Measurements from ENCODE around the gene HOXC9. TPM values are rescaled to one million over a fixed set of nuclear protein-coding genes. Genes with fewer than 3 reads are reported as not detected.

HOXC9 gene
- 10 to 100 TPM; 13.6 to 37.7 (median 26.3) TPM for total RNA-seq

DNA sequence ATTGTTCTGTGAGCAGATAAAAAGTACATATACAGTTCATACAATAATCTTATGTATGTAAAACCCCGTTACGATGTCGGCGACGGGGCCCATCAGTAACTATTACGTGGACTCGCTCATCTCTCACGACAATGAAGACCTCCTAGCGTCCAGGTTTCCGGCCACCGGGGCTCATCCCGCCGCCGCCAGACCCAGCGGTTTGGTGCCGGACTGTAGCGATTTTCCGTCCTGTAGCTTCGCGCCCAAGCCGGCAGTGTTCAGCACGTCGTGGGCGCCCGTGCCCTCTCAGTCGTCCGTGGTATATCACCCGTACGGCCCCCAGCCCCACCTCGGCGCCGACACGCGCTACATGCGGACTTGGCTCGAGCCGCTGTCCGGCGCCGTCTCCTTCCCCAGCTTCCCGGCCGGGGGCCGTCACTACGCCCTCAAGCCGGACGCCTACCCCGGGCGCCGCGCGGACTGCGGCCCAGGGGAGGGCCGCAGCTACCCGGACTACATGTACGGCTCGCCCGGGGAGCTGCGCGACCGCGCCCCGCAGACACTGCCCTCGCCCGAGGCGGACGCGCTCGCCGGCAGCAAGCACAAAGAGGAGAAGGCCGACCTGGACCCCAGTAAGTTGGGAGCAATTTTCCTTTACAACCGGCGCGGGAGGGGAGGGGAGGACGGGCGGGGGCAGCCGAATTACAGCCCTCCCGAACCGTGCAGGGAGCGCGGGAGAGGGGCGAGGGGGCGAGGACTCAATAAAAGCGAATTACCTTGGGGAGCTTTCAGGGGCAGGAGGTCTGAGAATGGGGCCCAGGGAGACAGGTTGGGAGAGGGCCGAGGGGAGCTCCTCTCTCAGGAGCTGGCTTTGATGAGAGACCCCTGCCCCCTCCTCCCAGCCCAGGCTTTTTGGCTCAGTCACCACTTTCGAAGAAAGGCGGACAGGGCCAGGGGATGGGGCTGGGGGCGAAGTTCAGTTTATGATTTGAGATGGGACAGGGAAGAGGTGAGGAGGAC is at the start of gene HOXC9:
Gene HOXC9 (plus strand): TSS at position 46 of the 999 bp plus-strand sequence. CDS start 28 bp downstream, at position 74.
- peak; percentile 3 to 8 for ATAC-seq
- H3K4me1 ChIP-seq = peaks cover 27 to 37% of the 10 kb centered on the region in 2 donors
- H3K4me3 ChIP-seq = peak within 1 kb of the TSS; percentile 64 to 88 (median 80)
- TF ChIP-seq, protein P1, sequence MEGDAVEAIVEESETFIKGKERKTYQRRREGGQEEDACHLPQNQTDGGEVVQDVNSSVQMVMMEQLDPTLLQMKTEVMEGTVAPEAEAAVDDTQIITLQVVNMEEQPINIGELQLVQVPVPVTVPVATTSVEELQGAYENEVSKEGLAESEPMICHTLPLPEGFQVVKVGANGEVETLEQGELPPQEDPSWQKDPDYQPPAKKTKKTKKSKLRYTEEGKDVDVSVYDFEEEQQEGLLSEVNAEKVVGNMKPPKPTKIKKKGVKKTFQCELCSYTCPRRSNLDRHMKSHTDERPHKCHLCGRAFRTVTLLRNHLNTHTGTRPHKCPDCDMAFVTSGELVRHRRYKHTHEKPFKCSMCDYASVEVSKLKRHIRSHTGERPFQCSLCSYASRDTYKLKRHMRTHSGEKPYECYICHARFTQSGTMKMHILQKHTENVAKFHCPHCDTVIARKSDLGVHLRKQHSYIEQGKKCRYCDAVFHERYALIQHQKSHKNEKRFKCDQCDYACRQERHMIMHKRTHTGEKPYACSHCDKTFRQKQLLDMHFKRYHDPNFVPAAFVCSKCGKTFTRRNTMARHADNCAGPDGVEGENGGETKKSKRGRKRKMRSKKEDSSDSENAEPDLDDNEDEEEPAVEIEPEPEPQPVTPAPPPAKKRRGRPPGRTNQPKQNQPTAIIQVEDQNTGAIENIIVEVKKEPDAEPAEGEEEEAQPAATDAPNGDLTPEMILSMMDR (IDR thresholded peaks at IDR 0.05 in 4 of 5, conservative IDR thresholded peaks at IDR 0.05 in 1 of 5) = no peak
- TF ChIP-seq POLR2A (IDR thresholded peaks at IDR 0.05) = peak in 1 of 2 donors; percentile 53
- peak within 1 kb of the TSS; percentile 94 to 100 (median 98) for H3K27ac ChIP-seq
- H3K27me3 ChIP-seq = peaks cover 0 to 4% (median 0%) of the 10 kb centered on the region in 3 donors
- no peak for DNase-seq
- in situ Hi-C loops (cut with MboI; ENCODE audit: low sequenced_read_pairs in 4 of 4) (loop anchor here in 2 of 4 donors (25.0 kb wide), 1 partner anchor 362 kb away; the partner anchor contains the start of gene GPR84 (in 2 of the 2)), intact Hi-C loops (cut with DNase I; ENCODE audit: low total_unique reads) (no loop called here)
- H3K9me3 ChIP-seq = no peaks in the 10 kb centered on the region
- H3K36me3 ChIP-seq = no peaks in the 10 kb centered on the region

DNA sequence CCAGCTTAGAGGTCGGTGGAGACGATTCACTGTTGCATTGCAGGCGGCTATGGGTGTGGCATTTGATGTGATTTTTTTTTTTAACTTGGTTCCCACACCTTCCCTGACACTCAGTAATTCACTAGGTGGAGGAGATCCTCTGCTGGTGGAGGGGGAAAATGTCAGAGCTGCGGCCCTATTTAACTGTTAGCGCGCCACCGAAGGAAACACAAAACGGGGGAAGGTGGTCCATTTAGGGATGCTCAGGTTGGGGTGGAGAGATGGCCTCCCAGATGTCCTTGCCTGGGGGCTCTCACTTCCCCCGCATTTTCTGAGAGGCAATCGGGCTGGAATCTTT is 49.6 kb upstream of the HOXC9 start:
- intact Hi-C loops (cut with DNase I; ENCODE audit: low total_unique reads) (no loop called here), in situ Hi-C loops (cut with MboI; ENCODE audit: low sequenced_read_pairs in 4 of 4) (no loop called here)
- ATAC-seq (no peak), DNase-seq (no peak)
- H3K9me3 ChIP-seq = no peaks in the 10 kb centered on the region
- peaks cover 71 to 79% (median 73%) of the 10 kb centered on the region in 3 donors for H3K27me3 ChIP-seq
- H3K4me3 ChIP-seq = no peak overlapping the region
- no peaks in the 10 kb centered on the region for H3K4me1 ChIP-seq
- TF ChIP-seq, protein P1 (IDR thresholded peaks at IDR 0.05 in 4 of 5, conservative IDR thresholded peaks at IDR 0.05 in 1 of 5) = no peak
- TF ChIP-seq POLR2A (IDR thresholded peaks at IDR 0.05) = no peak
- H3K36me3 ChIP-seq = no peaks in the 10 kb centered on the region
- H3K27ac ChIP-seq = no peak overlapping the region

DNA sequence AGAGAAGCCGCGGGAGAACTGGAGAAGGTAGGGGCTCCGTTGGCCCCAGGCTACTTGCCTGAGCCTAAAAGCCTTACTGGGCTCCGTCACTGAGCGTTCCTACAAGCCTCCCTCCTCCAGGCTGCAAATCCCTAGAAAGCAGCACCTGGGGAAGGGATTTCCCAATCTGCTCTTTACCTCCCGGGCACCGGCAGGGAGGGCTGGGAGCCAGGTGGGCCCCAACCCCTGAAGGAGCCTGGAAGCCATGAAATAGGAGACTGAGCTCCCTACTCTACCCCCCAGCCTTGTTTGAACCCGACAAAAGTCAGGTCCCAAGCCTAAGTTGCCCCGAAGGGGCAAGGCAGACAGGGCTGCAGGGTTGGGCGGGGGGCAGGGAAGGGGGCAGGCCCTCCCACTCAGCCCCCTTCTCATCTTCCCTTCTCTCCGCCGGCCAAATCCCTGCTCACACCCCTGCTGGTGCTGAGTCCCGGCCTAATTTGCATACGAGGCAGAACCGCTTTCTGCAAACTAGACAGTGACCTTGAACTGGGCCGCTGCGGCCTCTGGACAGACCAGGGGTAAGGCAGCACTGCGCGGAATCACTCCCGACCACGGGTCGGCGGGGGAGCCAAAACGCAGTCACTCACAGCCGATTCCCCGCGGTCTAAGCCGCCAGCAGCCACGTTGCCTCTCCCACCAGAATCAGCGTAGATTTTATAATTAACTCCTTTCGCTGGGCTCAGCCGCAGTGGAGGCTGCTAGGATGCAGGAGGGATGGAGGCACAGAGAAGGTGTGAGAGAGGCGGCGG is 49.0 kb upstream of the HOXC9 start:
- Histone ChIP-seq H3K27me3 (peaks cover 71 to 79% (median 73%) of the 10 kb centered on the region in 3 donors), H3K9me3 (no peaks in the 10 kb centered on the region), H3K27ac (no peak overlapping the region), H3K4me1 (no peaks in the 10 kb centered on the region), H3K36me3 (no peaks in the 10 kb centered on the region), H3K4me3 (no peak overlapping the region)
- ATAC-seq (no peak), DNase-seq (no peak)
- in situ Hi-C loops (cut with MboI; ENCODE audit: low sequenced_read_pairs in 4 of 4) = no loop called here
- no peak for TF ChIP-seq POLR2A (IDR thresholded peaks at IDR 0.05)
- TF ChIP-seq, protein P1 (IDR thresholded peaks at IDR 0.05 in 4 of 5, conservative IDR thresholded peaks at IDR 0.05 in 1 of 5) = no peak
- intact Hi-C loops (cut with DNase I; ENCODE audit: low total_unique reads) = no loop called here

DNA sequence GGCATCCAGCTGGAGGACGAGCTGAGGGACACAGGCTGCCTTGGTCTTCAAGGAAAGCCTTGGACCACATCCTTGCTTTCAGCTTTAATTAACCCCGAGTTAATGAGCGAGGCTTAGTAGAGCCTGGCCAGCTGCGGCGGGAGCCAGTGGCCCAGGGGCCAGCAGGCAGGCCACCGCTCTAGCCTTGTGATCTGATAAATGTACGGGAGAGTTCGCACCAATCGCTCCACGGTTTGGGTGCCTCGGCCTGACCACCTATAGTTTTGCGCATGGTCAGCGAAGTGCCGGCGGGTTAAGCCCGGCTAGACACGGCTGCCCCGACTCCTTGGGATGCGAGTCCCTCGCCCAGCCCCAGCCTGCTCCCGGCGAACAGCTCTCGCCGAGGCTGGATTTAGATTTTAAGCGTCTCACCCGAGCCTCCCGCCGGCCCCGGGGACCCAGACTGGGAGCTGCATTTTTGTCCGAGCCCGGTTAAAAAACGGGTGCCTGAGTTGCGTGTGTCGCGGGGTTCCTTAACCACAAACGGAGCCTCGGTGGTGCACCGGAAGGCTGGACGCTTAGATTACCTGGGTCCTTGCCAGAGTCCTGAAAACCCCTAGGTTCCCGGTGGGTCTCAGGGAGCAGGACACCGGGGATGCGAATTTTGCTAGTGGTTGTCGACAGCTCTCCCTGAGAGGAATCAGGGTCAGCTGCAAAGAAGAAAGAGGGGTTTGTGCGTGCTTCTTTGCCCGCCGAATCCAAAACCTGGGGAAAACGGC is 48.2 kb upstream of the HOXC9 start:
- Histone ChIP-seq H3K4me1 (no peaks in the 10 kb centered on the region), H3K4me3 (no peak overlapping the region), H3K36me3 (no peaks in the 10 kb centered on the region), H3K27ac (no peak overlapping the region), H3K9me3 (no peaks in the 10 kb centered on the region), H3K27me3 (peaks cover 71 to 78% (median 77%) of the 10 kb centered on the region in 3 donors)
- in situ Hi-C loops (cut with MboI; ENCODE audit: low sequenced_read_pairs in 4 of 4) = no loop called here
- intact Hi-C loops (cut with DNase I; ENCODE audit: low total_unique reads) = no loop called here
- no peak for TF ChIP-seq POLR2A (IDR thresholded peaks at IDR 0.05)
- TF ChIP-seq, protein P1 (IDR thresholded peaks at IDR 0.05 in 4 of 5, conservative IDR thresholded peaks at IDR 0.05 in 1 of 5) = no peak
- no peak for DNase-seq
- ATAC-seq = no peak
